Activated naive CD4-positive, alpha-beta T cell treated with anti-CD3 and anti-CD28 coated beads for 36 hours (primary cell): ENCODE data around the gene PLS1. TPM values are rescaled to one million over a fixed set of nuclear protein-coding genes. Genes with fewer than 3 reads are reported as not detected.
"Not testable (repeated sequence)": the region's sequence is repeated elsewhere in the genome, so short reads cannot be mapped to it uniquely, and the experiment has no call there.

Experiments used
- CTCF ChIA-PET: fragments of 350-600 bp; sonication (Branson Sonifier 250); formaldehyde crosslinking; loops from one replicate; lab custom pipeline; 2021; ENCODE audit warnings: antibody characterized with exemption; lab: Charles Lee
- DNase-seq: peaks from one replicate; pipeline ENCODE4 v3.0.0-alpha.2; 2020
- H3K27ac Mint-ChIP-seq: one replicate; pipeline ENCODE4 v1.8.0; 2021; ENCODE audit warnings: mild to moderate bottlenecking, mixed read lengths
- H3K27me3 Mint-ChIP-seq: one replicate; pipeline ENCODE4 v1.8.0; 2021; ENCODE audit warnings: low read depth, mixed read lengths
- H3K36me3 Mint-ChIP-seq: one replicate; pipeline ENCODE4 v1.8.0; 2021; ENCODE audit warnings: low read depth, mixed read lengths
- H3K4me1 Mint-ChIP-seq: one replicate; pipeline ENCODE4 v1.8.0; 2021; ENCODE audit warnings: low read depth, mixed read lengths
- H3K4me3 Mint-ChIP-seq: one replicate; pipeline ENCODE4 v1.8.0; 2021; ENCODE audit warnings: mild to moderate bottlenecking, moderate library complexity, mixed read lengths
- H3K9me3 Mint-ChIP-seq: one replicate; pipeline ENCODE4 v1.8.0; 2021; ENCODE audit warnings: mixed read lengths
- intact Hi-C: fragments of 100-400 bp; cut with micrococcal nuclease; formaldehyde crosslinking; loops from one replicate; pipeline ENCODE4 v1.15.1; 2023
- total RNA-seq, 2 experiments: library from RNA; stranded (reverse); gene quantifications; one replicate each; pipeline ENCODE4 v1.2.3, GENCODE V29; 2021

The PLS1 gene
- total RNA-seq = 1 to 10 TPM; 5.3 to 5.4 TPM

DNA sequence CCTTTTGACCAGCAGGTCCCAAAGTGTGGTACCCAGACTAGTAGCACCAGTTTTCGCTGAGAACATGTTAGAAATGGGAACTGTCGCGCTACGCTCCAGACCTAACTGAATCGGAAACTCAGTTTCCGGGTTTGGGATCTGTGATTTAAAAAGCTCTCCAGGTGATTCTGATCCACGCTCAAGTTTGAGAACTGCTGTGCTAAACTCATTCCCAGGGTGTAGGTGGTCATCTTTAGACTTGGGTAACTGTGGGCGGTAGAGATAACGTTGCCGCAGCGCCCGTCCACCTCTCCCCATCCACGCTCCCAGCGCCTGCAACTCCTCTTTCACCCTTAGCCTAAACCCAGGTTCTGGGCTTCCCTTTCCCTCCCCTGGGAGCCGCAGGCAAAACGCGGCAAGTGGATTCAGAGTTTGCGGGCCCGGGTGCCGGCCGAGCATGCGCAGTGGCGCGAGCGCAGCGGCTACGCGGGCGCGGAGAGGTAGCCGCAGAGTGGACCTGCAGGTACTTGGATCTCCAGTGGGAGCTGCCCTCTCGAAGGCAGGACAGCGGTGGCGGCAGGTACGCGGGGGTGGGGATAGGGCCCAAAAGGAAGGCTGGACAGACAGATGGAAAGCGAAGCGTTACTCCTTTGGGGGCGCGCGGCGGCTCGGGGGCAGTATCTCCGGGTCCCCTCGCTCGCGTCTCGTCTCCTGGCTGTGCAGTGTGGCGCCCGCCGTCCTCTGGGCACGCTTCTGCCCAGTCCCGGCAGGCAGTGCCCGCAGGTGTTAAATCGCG lies at the start of gene PLS1:
PLS1 (plus strand) TSS at position 443 of the 775 bp plus-strand sequence. CDS start 67,845 bp downstream, outside the sequence.
- Mint-ChIP-seq H3K9me3 (no peaks in the 10 kb centered on the region), H3K27ac (peak within 1 kb of the TSS; percentile 66), H3K4me1 (peaks cover 14% of the 10 kb centered on the region), H3K27me3 (no peaks in the 10 kb centered on the region), H3K36me3 (no peaks in the 10 kb centered on the region), H3K4me3 (peak within 1 kb of the TSS; percentile 94)
- intact Hi-C loops = loop anchor here (1.0 kb wide), 3 partner anchors 18 to 405 kb away; partner anchors contain the start of genes ATR, TRPC1 and U2SURP
- CTCF ChIA-PET = no interaction called here
- peak; percentile 83 for DNase-seq

DNA sequence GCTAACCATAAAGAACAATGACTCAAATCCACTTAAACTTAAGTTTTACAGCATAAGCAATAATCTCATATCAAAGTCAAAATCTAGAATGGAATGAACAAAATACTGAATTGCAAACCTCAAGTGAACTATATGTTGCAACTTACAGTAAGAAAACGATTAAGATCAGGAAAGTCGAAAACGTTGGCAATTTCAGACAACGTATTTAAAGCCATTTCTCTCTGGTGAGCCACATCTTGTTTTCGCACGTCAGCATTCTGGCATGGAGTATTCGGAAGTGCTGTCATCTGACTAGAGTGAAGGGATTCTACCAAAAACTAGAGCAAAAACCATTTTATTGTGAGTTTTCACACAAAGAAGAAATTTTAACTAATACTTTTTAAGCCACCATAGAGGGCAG lies 46.2 kb upstream of the PLS1 start:
- DNase-seq = no peak
- no peak overlapping the region for H3K4me3 Mint-ChIP-seq
- H3K4me1 Mint-ChIP-seq = peaks cover 3% of the 10 kb centered on the region
- peaks cover 36% of the 10 kb centered on the region for H3K36me3 Mint-ChIP-seq
- intact Hi-C loops = no loop called here
- CTCF ChIA-PET = interaction anchor here (0.7 kb wide), 1 partner anchor 130 kb away, joined by 3 read pairs; no protein-coding TSS in a partner anchor
- H3K27ac Mint-ChIP-seq = no peak overlapping the region
- H3K27me3 Mint-ChIP-seq = no peaks in the 10 kb centered on the region
- H3K9me3 Mint-ChIP-seq = no peaks in the 10 kb centered on the region

GRCh38 chr3:142552579-142552978 lies 43.6 kb upstream of the PLS1 start:
- H3K9me3 Mint-ChIP-seq, CTCF ChIA-PET, H3K27me3 Mint-ChIP-seq, intact Hi-C loops, H3K4me3 Mint-ChIP-seq, H3K4me1 Mint-ChIP-seq, H3K27ac Mint-ChIP-seq, DNase-seq: not testable (repeated sequence)
- H3K36me3 Mint-ChIP-seq = peaks cover 52% of the 10 kb centered on the region

DNA sequence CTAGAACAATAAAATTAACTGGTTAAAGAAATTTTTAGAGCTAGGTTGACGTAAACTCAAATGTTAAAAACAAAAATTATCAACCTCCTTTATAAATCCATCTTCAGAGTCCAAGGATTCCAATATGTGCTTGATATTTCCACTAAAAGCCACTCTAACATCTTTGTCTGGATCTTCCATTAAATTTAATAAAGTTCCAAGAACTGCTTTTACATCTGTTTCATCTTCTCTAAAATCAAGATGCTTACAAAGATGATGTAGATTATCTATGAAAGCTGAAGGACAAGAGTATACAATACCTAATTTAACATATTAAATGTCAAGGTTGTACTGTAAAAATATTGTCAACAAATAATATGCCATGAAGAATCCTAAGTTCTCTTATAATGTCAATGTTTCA lies 42.5 kb upstream of the PLS1 start:
- H3K27ac Mint-ChIP-seq = no peak overlapping the region
- H3K4me1 Mint-ChIP-seq = peaks cover 3% of the 10 kb centered on the region
- H3K4me3 Mint-ChIP-seq = no peak overlapping the region
- H3K27me3 Mint-ChIP-seq = no peaks in the 10 kb centered on the region
- intact Hi-C loops = no loop called here
- peaks cover 51% of the 10 kb centered on the region for H3K36me3 Mint-ChIP-seq
- CTCF ChIA-PET = interaction anchor here (0.7 kb wide), 1 partner anchor 1155 kb away, joined by 3 read pairs; no protein-coding TSS in a partner anchor
- no peak for DNase-seq
- H3K9me3 Mint-ChIP-seq = no peaks in the 10 kb centered on the region

DNA sequence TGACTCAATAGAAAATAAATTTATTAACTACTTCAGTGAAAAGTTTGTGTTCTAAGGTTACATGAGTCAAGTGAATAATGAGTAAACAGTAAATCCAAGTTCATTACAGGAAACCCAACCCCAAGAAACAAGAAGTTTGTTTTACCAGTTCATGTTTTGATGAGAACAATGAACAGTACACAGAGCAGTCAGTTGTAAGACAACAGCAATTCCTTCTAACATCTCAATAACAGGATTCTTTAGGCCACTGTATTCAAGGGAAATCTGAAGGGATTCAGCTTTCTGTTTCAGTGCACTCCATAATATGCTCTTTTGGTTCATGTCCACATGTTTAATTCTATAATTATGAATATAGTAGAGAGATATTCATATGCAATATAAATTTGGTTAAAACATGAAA lies 36.1 kb upstream of the PLS1 start:
- Mint-ChIP-seq H3K4me3 (no peak overlapping the region), H3K27ac (no peak overlapping the region), H3K4me1 (peaks cover 18% of the 10 kb centered on the region), H3K27me3 (no peaks in the 10 kb centered on the region), H3K9me3 (no peaks in the 10 kb centered on the region), H3K36me3 (peaks cover 36% of the 10 kb centered on the region)
- CTCF ChIA-PET = no interaction called here
- no peak for DNase-seq
- intact Hi-C loops = loop anchor here (5.0 kb wide), 1 partner anchor 113 kb away; the partner anchor contains the start of gene XRN1

DNA sequence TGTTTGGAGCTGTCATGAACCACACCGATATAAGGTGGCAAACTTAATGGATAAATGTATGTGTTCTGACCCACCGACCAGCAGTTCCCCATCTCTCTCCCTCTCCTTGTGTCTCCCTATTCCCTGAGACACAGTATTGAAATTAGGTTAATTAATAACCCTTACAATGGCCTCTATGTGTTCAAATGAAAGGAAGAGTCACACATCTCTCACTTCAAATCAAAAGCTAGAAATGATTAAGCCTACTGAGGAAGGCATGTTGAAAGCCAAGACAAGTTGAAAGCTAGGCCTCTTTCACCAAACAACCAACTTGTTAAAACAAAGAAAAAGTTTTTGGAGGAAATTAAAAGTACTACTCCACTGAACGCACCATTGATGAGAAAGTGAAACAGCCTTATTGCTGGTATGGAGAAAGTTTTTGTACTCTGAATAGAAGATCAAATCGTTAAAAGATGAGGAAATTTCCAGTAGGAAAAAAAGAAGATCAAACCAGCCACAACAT lies 32.6 kb upstream of the PLS1 start:
- no peaks in the 10 kb centered on the region for H3K9me3 Mint-ChIP-seq
- no peaks in the 10 kb centered on the region for H3K27me3 Mint-ChIP-seq
- no peak for DNase-seq
- CTCF ChIA-PET = no interaction called here
- H3K4me3 Mint-ChIP-seq = no peak overlapping the region
- peak overlapping the region; percentile 88 for H3K27ac Mint-ChIP-seq
- H3K36me3 Mint-ChIP-seq = peaks cover 34% of the 10 kb centered on the region
- intact Hi-C loops = loop anchor here (1.0 to 5.0 kb wide), 2 partner anchors 15 to 116 kb away; partner anchors contain the start of genes ATR and XRN1
- H3K4me1 Mint-ChIP-seq = peaks cover 22% of the 10 kb centered on the region

GRCh38 chr3:142566096-142566495 lies 30.1 kb upstream of the PLS1 start:
- Mint-ChIP-seq H3K9me3 (no peaks in the 10 kb centered on the region), H3K27ac (no peak overlapping the region), H3K36me3 (peaks cover 39% of the 10 kb centered on the region), H3K4me3 (no peak overlapping the region), H3K4me1 (peaks cover 23% of the 10 kb centered on the region), H3K27me3 (no peaks in the 10 kb centered on the region)
- intact Hi-C loops = no loop called here
- CTCF ChIA-PET = interaction anchor here (0.6 kb wide), 1 partner anchor 69 kb away, joined by 4 read pairs; no protein-coding TSS in a partner anchor
- DNase-seq = no peak

- no peaks in the 10 kb centered on the region for H3K9me3 Mint-ChIP-seq
- H3K4me1 Mint-ChIP-seq = peaks cover 20% of the 10 kb centered on the region
- intact Hi-C loops = no loop called here
- peaks cover 31% of the 10 kb centered on the region for H3K36me3 Mint-ChIP-seq
- H3K27ac Mint-ChIP-seq = no peak overlapping the region
- CTCF ChIA-PET = no interaction called here
- no peaks in the 10 kb centered on the region for H3K27me3 Mint-ChIP-seq
- no peak for DNase-seq
- no peak overlapping the region for H3K4me3 Mint-ChIP-seq
These were observed 27.7 kb upstream of the PLS1 start for GRCh38 chr3:142568393-142569017.

DNA sequence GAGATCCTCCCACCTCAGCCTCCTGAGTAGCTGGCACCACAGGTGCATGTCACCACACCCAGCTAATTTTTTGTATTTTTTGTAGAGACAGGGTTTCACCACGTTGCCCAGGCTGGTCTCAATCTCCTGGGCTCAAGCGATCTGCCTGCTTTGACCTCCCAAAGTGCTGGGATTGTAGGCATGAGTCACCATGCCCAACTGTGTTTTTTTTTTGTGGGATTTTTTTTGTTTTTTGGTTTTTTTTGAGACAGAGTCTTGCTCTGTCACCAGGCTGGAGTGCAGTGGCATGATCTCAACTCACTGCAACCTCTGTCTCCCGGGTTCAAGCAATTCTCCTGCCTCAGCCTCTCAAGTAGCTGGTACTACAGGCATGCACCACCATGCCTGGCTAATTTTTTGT lies 26.8 kb upstream of the PLS1 start:
- H3K4me1 Mint-ChIP-seq = peaks cover 17% of the 10 kb centered on the region
- H3K36me3 Mint-ChIP-seq = peaks cover 30% of the 10 kb centered on the region
- H3K27me3 Mint-ChIP-seq, intact Hi-C loops, DNase-seq, H3K4me3 Mint-ChIP-seq, H3K9me3 Mint-ChIP-seq, H3K27ac Mint-ChIP-seq: not testable (repeated sequence)
- CTCF ChIA-PET = interaction anchor here (0.6 kb wide), 1 partner anchor 117 kb away, joined by 3 read pairs; no protein-coding TSS in a partner anchor

DNA sequence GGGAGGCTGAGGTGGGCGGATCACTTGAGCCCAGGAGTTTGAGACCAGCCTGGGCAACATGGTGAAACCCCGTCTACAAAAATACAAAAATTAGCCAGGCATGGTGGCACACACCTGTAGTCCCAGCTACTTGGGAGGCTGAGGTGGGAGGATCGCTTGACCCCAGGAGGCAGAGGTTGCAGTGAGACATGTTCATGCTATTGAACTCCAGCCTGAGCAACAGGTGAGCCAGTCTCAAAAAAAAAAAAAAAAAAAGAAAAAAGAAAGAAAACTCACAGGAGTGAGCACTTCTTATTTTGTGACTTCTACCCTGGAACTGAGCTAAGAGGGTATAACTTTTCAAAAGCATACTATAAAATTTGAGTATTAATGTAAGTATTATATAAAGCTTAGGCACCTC lies 22.0 kb upstream of the PLS1 start:
- Mint-ChIP-seq H3K36me3 (peaks cover 20% of the 10 kb centered on the region), H3K4me1 (peaks cover 41% of the 10 kb centered on the region)
- not testable (repeated sequence) for H3K27ac Mint-ChIP-seq, H3K9me3 Mint-ChIP-seq, H3K27me3 Mint-ChIP-seq, DNase-seq, H3K4me3 Mint-ChIP-seq
- intact Hi-C loops = loop anchor here (10.0 kb wide), 1 partner anchor 1339 kb away; the partner anchor contains the start of gene PXYLP1
- CTCF ChIA-PET = interaction anchor here (0.6 kb wide), 1 partner anchor 12 kb away, joined by 4 read pairs; no protein-coding TSS in a partner anchor

GRCh38 chr3:142574665-142575064 lies 21.5 kb upstream of the PLS1 start:
- intact Hi-C loops = loop anchor here (5.0 to 10.0 kb wide), 4 partner anchors 347 to 1340 kb away; partner anchors contain the start of genes GK5, PXYLP1 and RNF7
- Mint-ChIP-seq H3K27me3 (no peaks in the 10 kb centered on the region), H3K36me3 (peaks cover 18% of the 10 kb centered on the region), H3K9me3 (no peaks in the 10 kb centered on the region), H3K27ac (peak overlapping the region; percentile 32), H3K4me3 (no peak overlapping the region), H3K4me1 (peaks cover 42% of the 10 kb centered on the region)
- CTCF ChIA-PET = interaction anchor here (0.6 kb wide), 1 partner anchor 12 kb away, joined by 4 read pairs; no protein-coding TSS in a partner anchor
- DNase-seq = no peak

DNA sequence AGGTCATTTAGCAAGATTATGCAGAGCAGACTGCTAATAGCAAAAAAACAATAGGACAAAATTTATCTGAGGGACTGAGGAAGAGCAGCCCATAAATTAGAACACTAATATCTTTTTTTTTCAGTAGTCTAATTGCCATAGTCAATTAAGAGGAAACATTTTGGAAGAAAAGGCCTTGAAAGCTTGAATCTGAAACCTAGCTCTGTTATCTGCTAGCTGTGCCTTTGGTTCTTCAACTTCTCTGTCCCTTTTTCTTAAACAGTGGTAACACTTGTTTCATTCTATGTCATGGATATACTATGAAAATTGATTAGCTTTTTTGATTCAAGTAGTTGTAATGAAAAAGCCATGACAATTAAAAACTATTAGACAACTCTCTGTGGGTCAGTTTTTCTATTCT lies 19.4 kb upstream of the PLS1 start:
- intact Hi-C loops = loop anchor here (5.0 to 10.0 kb wide), 4 partner anchors 349 to 1342 kb away; partner anchors contain the start of genes GK5, PXYLP1 and RNF7
- Mint-ChIP-seq H3K27ac (peak overlapping the region; percentile 47), H3K27me3 (no peaks in the 10 kb centered on the region), H3K36me3 (peaks cover 8% of the 10 kb centered on the region), H3K9me3 (no peaks in the 10 kb centered on the region), H3K4me1 (peaks cover 44% of the 10 kb centered on the region), H3K4me3 (peak overlapping the region; percentile 94)
- CTCF ChIA-PET = interaction anchor here (0.6 kb wide), 1 partner anchor 78 kb away, joined by 3 read pairs; no protein-coding TSS in a partner anchor
- DNase-seq = no peak
